Neural progenitor cell (in vitro differentiated cells): ENCODE data around the gene SPOUT1. TPM values are rescaled to one million over a fixed set of nuclear protein-coding genes. Genes with fewer than 3 reads are reported as not detected.
"Not testable (repeated sequence)": the region's sequence is repeated elsewhere in the genome, so short reads cannot be mapped to it uniquely, and the experiment has no call there.

Experiments used
- DNase-seq: peaks from one replicate; pipeline ENCODE4 v3.0.0-alpha.2; 2016; ENCODE audit warnings: low spot score
- H2AFZ ChIP-seq: fragments of 200-600 bp; sonication (generic); replicated peaks from 2 replicates; pipeline ENCODE4 v1.6.1; 2016; ENCODE audit warnings: antibody characterized with exemption
- H3F3A ChIP-seq: fragments of 200-600 bp; sonication (generic); 2 replicates; pipeline ENCODE4 v1.6.1; 2016; ENCODE audit warnings: antibody characterized with exemption, low read depth
- H3K27ac ChIP-seq: fragments of 200-600 bp; sonication (generic); 2 replicates; pipeline ENCODE4 v1.5.1; 2016; ENCODE audit warnings: mild to moderate bottlenecking
- H3K27me3 ChIP-seq: fragments of 200-600 bp; sonication (generic); 2 replicates; pipeline ENCODE4 v1.6.1; 2016; ENCODE audit warnings: mild to moderate bottlenecking, moderate library complexity
- H3K36me3 ChIP-seq: fragments of 200-600 bp; sonication (generic); 2 replicates; pipeline ENCODE4 v1.5.1; 2016
- H3K4me1 ChIP-seq: fragments of 200-600 bp; sonication (generic); 2 replicates; pipeline ENCODE4 v1.6.1; 2016; ENCODE audit warnings: mixed run types
- H3K4me2 ChIP-seq: fragments of 200-600 bp; sonication (generic); 2 replicates; pipeline ENCODE4 v1.6.1; 2016
- H3K4me3 ChIP-seq: fragments of 200-600 bp; sonication (generic); 2 replicates; pipeline ENCODE4 v1.5.1; 2016
- H3K79me2 ChIP-seq: fragments of 200-600 bp; sonication (generic); 2 replicates; pipeline ENCODE4 v1.6.1; 2016; ENCODE audit warnings: low read depth
- H3K9ac ChIP-seq: fragments of 200-600 bp; sonication (generic); 2 replicates; pipeline ENCODE4 v1.6.1; 2016
- H3K9me3 ChIP-seq: fragments of 200-600 bp; sonication (generic); 2 replicates; pipeline ENCODE4 v1.5.1; 2016; ENCODE audit warnings: low read depth
- H4K20me1 ChIP-seq: fragments of 200-600 bp; sonication (generic); 2 replicates; pipeline ENCODE4 v1.6.1; 2016; ENCODE audit warnings: low read depth
- H3K27ac Mint-ChIP-seq: 3 replicates; pipeline ENCODE4 v1.8.0; 2021; ENCODE audit warnings: mixed read lengths
- H3K27me3 Mint-ChIP-seq: 2 replicates; pipeline ENCODE4 v1.8.0; 2022; ENCODE audit warnings: low read depth, mild to moderate bottlenecking, inconsistent platforms, moderate library complexity, mixed read lengths; ENCODE audit not compliant: insufficient read depth
- H3K36me3 Mint-ChIP-seq: 3 replicates; pipeline ENCODE4 v1.8.0; 2021; ENCODE audit warnings: mixed read lengths
- H3K4me1 Mint-ChIP-seq: 3 replicates; pipeline ENCODE4 v1.8.0; 2021; ENCODE audit warnings: mixed read lengths
- H3K4me3 Mint-ChIP-seq: 3 replicates; pipeline ENCODE4 v1.8.0; 2021; ENCODE audit warnings: mild to moderate bottlenecking, moderate library complexity, mixed read lengths
- H3K9me3 Mint-ChIP-seq: 3 replicates; pipeline ENCODE4 v1.8.0; 2020; ENCODE audit warnings: mixed read lengths
- CTCF ChIP-seq: fragments of 200-600 bp; sonication (generic); IDR thresholded peaks from 2 replicates; pipeline ENCODE4 v1.5.1; 2017; ENCODE audit warnings: antibody characterized with exemption, mild to moderate bottlenecking
- EZH2 ChIP-seq: fragments of 200-600 bp; sonication (generic); IDR thresholded peaks from 2 replicates; pipeline ENCODE4 v1.6.1; 2017; ENCODE audit warnings: antibody characterized with exemption, mild to moderate bottlenecking, moderate library complexity
- EZH2phosphoT487 ChIP-seq: fragments of 200-600 bp; sonication (generic); IDR thresholded peaks from 2 replicates; pipeline ENCODE4 v1.6.1; 2017; ENCODE audit warnings: antibody characterized with exemption
- total RNA-seq: library from RNA; depleted of rRNA; stranded (reverse); fragments of >200 nt; gene quantifications from 2 replicates; pipeline ENCODE4 v1.2.3, GENCODE V29; 2015; ENCODE audit warnings: low replicate concordance

SPOUT1 gene
- total RNA-seq, 1 donor from 2014 or later, result 17.2 TPM

DNA sequence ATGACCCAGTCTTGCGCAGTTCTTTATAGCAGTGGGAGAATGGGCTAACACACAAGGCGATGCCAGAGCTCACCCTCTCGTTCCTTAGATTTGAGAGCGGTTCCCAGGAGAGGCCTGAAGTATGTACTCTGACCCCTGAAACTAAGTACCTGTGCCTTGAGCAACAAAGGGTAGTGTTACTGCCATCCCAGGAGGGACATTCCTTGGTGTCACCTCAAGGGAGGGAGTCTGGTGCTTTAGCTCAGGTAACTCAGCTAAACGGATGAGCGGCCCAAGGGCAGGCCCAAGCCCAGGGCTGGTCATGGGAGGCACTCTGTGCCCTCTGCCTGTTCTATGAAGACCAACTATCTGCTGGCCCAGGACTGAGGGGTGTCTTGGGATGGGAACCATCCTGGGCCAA, 31.9 kb upstream of the SPOUT1 start:
- Histone ChIP-seq H3K27ac (no peak overlapping the region), H3F3A (peaks cover 5% of the 10 kb centered on the region), H3K4me3 (no peak overlapping the region), H3K4me1 (peaks cover 11% of the 10 kb centered on the region), H3K9me3 (no peaks in the 10 kb centered on the region), H3K79me2 (no peaks in the 10 kb centered on the region), H3K4me2 (no peak overlapping the region), H3K27me3 (no peaks in the 10 kb centered on the region), H3K36me3 (no peaks in the 10 kb centered on the region), H3K9ac (no peak overlapping the region), H4K20me1 (peaks cover 5% of the 10 kb centered on the region), H2AFZ (no peak overlapping the region)
- Mint-ChIP-seq H3K27ac (no peak overlapping the region), H3K27me3 (peaks cover 2% of the 10 kb centered on the region), H3K4me3 (no peak overlapping the region), H3K36me3 (no peaks in the 10 kb centered on the region), H3K4me1 (peaks cover 14% of the 10 kb centered on the region), H3K9me3 (no peaks in the 10 kb centered on the region)
- no peak for DNase-seq
- TF ChIP-seq EZH2 (no peak), EZH2phosphoT487 (no peak), CTCF (no peak)

GRCh38 chr9:128860937-128861336, 31.3 kb upstream of the SPOUT1 start:
- Mint-ChIP-seq H3K36me3 (no peaks in the 10 kb centered on the region), H3K4me1 (peaks cover 14% of the 10 kb centered on the region), H3K27me3 (peaks cover 2% of the 10 kb centered on the region), H3K4me3 (no peak overlapping the region), H3K27ac (no peak overlapping the region), H3K9me3 (no peaks in the 10 kb centered on the region)
- Histone ChIP-seq H3K27me3 (no peaks in the 10 kb centered on the region), H4K20me1 (peaks cover 5% of the 10 kb centered on the region), H3K4me1 (peaks cover 11% of the 10 kb centered on the region), H3K4me2 (peak overlapping the region; percentile 13), H3K4me3 (no peak overlapping the region), H3F3A (peaks cover 5% of the 10 kb centered on the region), H3K9me3 (no peaks in the 10 kb centered on the region), H3K9ac (no peak overlapping the region), H3K79me2 (no peaks in the 10 kb centered on the region), H2AFZ (no peak overlapping the region), H3K36me3 (no peaks in the 10 kb centered on the region), H3K27ac (no peak overlapping the region)
- TF ChIP-seq EZH2phosphoT487, result no peak
- no peak for TF ChIP-seq CTCF
- TF ChIP-seq EZH2, result no peak
- peak; percentile 23 for DNase-seq

- H3K9me3 Mint-ChIP-seq, H3K4me3 ChIP-seq, H3K9me3 ChIP-seq, H3K9ac ChIP-seq, H3K27me3 Mint-ChIP-seq, H3K79me2 ChIP-seq, H3K27ac ChIP-seq, H3K27ac Mint-ChIP-seq, H3K27me3 ChIP-seq, H3K36me3 Mint-ChIP-seq, H3K4me2 ChIP-seq, H3K4me1 ChIP-seq, H3K36me3 ChIP-seq, H2AFZ ChIP-seq, H4K20me1 ChIP-seq, H3K4me3 Mint-ChIP-seq, H3F3A ChIP-seq, DNase-seq: not testable (repeated sequence)
- peaks cover 12% of the 10 kb centered on the region for H3K4me1 Mint-ChIP-seq
Measured at GRCh38 chr9:128858476-128858875, 28.9 kb upstream of the SPOUT1 start.

DNA sequence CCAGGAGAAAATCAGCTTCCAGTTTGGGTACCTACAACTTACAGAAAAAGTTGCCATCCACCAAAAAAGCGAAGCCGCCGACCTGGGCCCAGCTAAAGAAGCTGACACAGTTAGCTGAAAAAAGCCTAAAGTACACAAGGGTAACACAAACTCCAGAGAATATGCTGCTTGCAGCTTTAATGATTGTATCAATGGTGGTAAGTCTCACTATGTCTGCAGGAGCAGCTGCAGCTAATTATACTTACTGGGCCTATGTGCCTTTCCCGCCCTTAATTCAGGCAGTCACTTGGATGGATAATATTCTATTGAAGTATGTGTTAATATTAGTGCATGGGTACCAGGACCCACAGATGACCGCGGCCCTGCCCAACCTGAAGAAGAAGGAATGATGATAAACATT, 24.9 kb upstream of the SPOUT1 start:
- H3K4me2 ChIP-seq, H3K4me1 ChIP-seq, H3K9me3 ChIP-seq, H3K27ac ChIP-seq, H3K79me2 ChIP-seq, H3F3A ChIP-seq, H3K27me3 ChIP-seq, H3K36me3 ChIP-seq, H2AFZ ChIP-seq, H3K4me1 Mint-ChIP-seq, H3K27me3 Mint-ChIP-seq, H3K9ac ChIP-seq, H3K4me3 ChIP-seq, H3K4me3 Mint-ChIP-seq, H3K27ac Mint-ChIP-seq, H4K20me1 ChIP-seq, DNase-seq: not testable (repeated sequence)
- Mint-ChIP-seq H3K9me3 (peaks cover 16% of the 10 kb centered on the region), H3K36me3 (peaks cover 14% of the 10 kb centered on the region)

DNA sequence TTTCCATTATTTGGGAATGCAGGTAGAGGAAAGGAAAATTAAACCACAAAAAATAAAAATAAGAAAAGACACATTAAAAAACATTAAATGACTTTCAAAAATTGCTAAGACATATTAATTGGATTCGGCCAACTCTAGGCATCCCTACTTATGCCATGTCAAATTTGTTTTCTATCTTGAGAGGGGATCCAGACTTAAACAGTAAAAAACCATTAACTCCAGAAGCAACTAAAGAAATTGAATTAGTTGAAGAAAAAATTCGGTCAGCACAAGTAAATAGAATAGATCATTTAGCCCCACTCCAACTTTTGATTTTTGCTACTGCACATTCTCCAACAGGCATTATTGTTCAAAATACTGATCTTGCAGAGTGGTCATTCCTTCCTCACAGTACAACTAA, 23.1 kb upstream of the SPOUT1 start:
- H4K20me1 ChIP-seq, DNase-seq, H3K4me2 ChIP-seq, H3K9me3 ChIP-seq, H3K9ac ChIP-seq, H3F3A ChIP-seq, H3K79me2 ChIP-seq, H3K27ac ChIP-seq, H3K4me1 ChIP-seq, H3K27ac Mint-ChIP-seq, H3K4me3 ChIP-seq, H3K4me3 Mint-ChIP-seq, H2AFZ ChIP-seq, H3K27me3 ChIP-seq, H3K36me3 ChIP-seq, H3K27me3 Mint-ChIP-seq, H3K4me1 Mint-ChIP-seq: not testable (repeated sequence)
- H3K9me3 Mint-ChIP-seq, result peaks cover 24% of the 10 kb centered on the region
- H3K36me3 Mint-ChIP-seq, result peaks cover 17% of the 10 kb centered on the region
